ENCODE data around the gene MB.

The MB gene

DNA sequence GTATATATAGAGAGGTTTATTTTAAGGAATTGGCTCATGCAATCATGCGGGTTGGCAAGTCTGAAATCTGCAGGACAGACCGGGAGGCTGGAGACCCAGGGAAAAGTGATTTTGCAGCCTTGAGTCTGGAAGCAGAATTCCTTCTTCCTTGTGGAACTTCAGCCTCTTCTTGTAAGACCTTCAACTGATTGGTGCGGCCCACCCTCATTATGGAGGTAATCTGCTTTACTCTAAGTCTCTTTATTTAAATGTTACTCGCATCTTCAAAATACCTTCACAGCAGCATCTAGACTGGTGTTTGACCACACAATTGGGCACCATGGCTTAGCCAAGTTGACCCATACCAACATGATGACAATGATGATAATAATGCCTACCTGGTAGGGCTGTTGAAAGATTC is 17.8 kb downstream of the MB start:
- Histone ChIP-seq H3K36me3 (ENCODE audit: control insufficient read depth, insufficient read depth, low read length) (no peaks in the 10 kb centered on the region), H3K4me3 (ENCODE audit: low read depth, low read length) (no peak overlapping the region), H3K27me3 (ENCODE audit: control insufficient read depth, insufficient read depth, low read length) (no peaks in the 10 kb centered on the region), H3K9ac (ENCODE audit: low read depth, low read length) (no peak overlapping the region), H3K4me1 (ENCODE audit: control insufficient read depth, insufficient read depth, low read length) (no peaks in the 10 kb centered on the region), H3K9me3 (ENCODE audit: control insufficient read depth, insufficient read depth, low read length) (no peaks in the 10 kb centered on the region)

- no peaks in the 10 kb centered on the region for H3K9me3 ChIP-seq (ENCODE audit: control insufficient read depth, insufficient read depth, low read length)
- H3K27me3 ChIP-seq (ENCODE audit: control insufficient read depth, insufficient read depth, low read length): no peaks in the 10 kb centered on the region
- H3K4me1 ChIP-seq (ENCODE audit: control insufficient read depth, insufficient read depth, low read length): peaks cover 3% of the 10 kb centered on the region
- H3K9ac ChIP-seq (ENCODE audit: low read depth, low read length): no peak overlapping the region
- H3K36me3 ChIP-seq (ENCODE audit: control insufficient read depth, insufficient read depth, low read length): no peaks in the 10 kb centered on the region
- no peak overlapping the region for H3K4me3 ChIP-seq (ENCODE audit: low read depth, low read length)
Observed at GRCh38 chr22:35598396-35598710, 18.8 kb downstream of the MB start.

DNA sequence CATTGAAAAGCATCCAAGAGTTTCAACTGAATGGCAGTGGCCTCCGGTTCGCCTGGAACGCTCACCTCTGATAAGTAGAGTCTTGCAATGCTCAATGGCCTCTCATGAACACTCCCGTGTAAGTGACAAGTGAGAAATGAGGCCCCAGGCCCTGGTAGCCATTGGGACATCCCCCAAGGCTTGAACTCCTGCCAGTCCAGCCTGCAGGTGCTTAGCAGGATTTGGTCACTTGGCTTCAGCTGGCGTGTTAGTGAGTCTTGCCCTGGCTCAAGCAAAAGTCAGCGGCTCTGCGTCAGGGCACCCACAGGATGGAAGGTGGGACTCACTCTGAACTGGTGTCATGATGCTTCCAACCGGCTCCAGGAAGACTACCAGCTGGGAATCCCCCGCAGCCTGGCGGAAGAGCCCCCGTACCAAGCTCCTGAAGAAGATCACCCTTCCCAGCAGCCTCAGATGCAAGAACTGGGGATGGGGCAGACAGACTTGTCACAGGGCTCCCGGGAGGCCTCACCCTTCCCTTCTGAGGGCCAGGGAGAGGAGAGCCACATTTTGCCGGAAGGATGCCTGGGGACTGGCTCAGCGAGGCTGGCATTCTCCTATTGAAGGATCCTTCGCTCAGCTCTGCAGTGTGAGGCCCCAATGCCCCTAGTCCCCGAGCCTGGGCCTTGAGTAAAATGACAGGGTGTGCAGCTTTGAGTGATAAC is 19.3 kb downstream of the MB start:
- H3K27me3 ChIP-seq (ENCODE audit: control insufficient read depth, insufficient read depth, low read length): no peaks in the 10 kb centered on the region
- no peaks in the 10 kb centered on the region for H3K36me3 ChIP-seq (ENCODE audit: control insufficient read depth, insufficient read depth, low read length)
- no peak overlapping the region for H3K4me3 ChIP-seq (ENCODE audit: low read depth, low read length)
- H3K9ac ChIP-seq (ENCODE audit: low read depth, low read length): no peak overlapping the region
- H3K4me1 ChIP-seq (ENCODE audit: control insufficient read depth, insufficient read depth, low read length): peaks cover 3% of the 10 kb centered on the region
- H3K9me3 ChIP-seq (ENCODE audit: control insufficient read depth, insufficient read depth, low read length): no peaks in the 10 kb centered on the region

- no peaks in the 10 kb centered on the region for H3K9me3 ChIP-seq (ENCODE audit: control insufficient read depth, insufficient read depth, low read length)
- no peak overlapping the region for H3K9ac ChIP-seq (ENCODE audit: low read depth, low read length)
- peaks cover 3% of the 10 kb centered on the region for H3K4me1 ChIP-seq (ENCODE audit: control insufficient read depth, insufficient read depth, low read length)
- no peak overlapping the region for H3K4me3 ChIP-seq (ENCODE audit: low read depth, low read length)
- no peaks in the 10 kb centered on the region for H3K27me3 ChIP-seq (ENCODE audit: control insufficient read depth, insufficient read depth, low read length)
- no peaks in the 10 kb centered on the region for H3K36me3 ChIP-seq (ENCODE audit: control insufficient read depth, insufficient read depth, low read length)
Observed at GRCh38 chr22:35596821-35597220, 20.3 kb downstream of the MB start.

DNA sequence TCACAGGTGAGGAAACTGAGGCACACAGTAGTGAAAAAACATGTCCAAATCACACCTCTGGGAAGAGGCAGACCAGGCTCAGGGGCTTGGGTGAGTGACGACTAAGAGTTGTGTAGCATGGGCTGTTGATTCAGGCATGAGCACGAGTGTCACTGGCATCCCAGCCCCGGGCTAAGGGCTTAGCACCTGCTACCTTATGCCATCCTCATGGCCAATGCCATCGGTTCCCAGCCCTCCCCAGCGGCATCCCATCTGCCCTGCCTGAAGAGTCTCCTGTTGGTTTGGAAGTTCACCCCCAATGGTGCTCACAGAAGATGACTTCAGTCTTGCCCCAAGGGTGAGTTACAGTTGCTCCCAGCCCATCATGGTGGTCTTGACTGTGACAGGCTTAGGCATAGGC is 22.4 kb downstream of the MB start:
- H3K27me3 ChIP-seq (ENCODE audit: control insufficient read depth, insufficient read depth, low read length): no peaks in the 10 kb centered on the region
- no peaks in the 10 kb centered on the region for H3K36me3 ChIP-seq (ENCODE audit: control insufficient read depth, insufficient read depth, low read length)
- peaks cover 3% of the 10 kb centered on the region for H3K4me1 ChIP-seq (ENCODE audit: control insufficient read depth, insufficient read depth, low read length)
- no peak overlapping the region for H3K9ac ChIP-seq (ENCODE audit: low read depth, low read length)
- no peak overlapping the region for H3K4me3 ChIP-seq (ENCODE audit: low read depth, low read length)
- no peaks in the 10 kb centered on the region for H3K9me3 ChIP-seq (ENCODE audit: control insufficient read depth, insufficient read depth, low read length)

DNA sequence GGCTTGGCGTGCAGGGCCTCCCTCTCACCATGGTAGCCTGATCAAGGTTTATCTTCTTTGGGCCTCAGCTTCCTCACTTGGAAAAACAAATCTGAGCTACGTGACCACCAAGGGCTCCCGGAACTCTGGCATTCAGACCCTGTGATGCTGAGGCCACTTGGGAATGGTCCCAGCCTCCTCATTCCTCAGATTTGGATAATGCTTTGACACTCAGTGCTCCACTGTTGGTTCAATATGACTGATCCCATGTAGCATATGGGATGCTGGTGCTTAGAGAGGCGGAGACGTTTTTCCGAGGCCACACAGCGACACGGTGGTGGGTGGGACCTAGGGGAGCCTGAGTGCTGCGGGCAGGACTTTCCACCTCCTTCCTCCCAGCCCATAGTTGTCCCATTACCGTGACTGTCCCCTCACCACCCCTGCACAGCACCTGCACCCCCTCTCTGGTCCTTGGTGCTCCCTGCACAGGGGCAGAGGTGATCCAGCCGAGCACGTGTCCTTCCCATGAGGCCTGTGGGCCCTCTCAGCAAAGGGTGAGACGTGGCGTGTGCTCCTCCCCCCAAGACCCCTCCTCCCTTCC is 23.1 kb downstream of the MB start:
- H3K36me3 ChIP-seq (ENCODE audit: control insufficient read depth, insufficient read depth, low read length): no peaks in the 10 kb centered on the region
- H3K4me3 ChIP-seq (ENCODE audit: low read depth, low read length): no peak overlapping the region
- H3K9ac ChIP-seq (ENCODE audit: low read depth, low read length): no peak overlapping the region
- peaks cover 3% of the 10 kb centered on the region for H3K4me1 ChIP-seq (ENCODE audit: control insufficient read depth, insufficient read depth, low read length)
- no peaks in the 10 kb centered on the region for H3K27me3 ChIP-seq (ENCODE audit: control insufficient read depth, insufficient read depth, low read length)
- no peaks in the 10 kb centered on the region for H3K9me3 ChIP-seq (ENCODE audit: control insufficient read depth, insufficient read depth, low read length)

- H3K4me1 ChIP-seq (ENCODE audit: control insufficient read depth, insufficient read depth, low read length): peaks cover 3% of the 10 kb centered on the region
- no peak overlapping the region for H3K9ac ChIP-seq (ENCODE audit: low read depth, low read length)
- no peaks in the 10 kb centered on the region for H3K9me3 ChIP-seq (ENCODE audit: control insufficient read depth, insufficient read depth, low read length)
- no peak overlapping the region for H3K4me3 ChIP-seq (ENCODE audit: low read depth, low read length)
- no peaks in the 10 kb centered on the region for H3K27me3 ChIP-seq (ENCODE audit: control insufficient read depth, insufficient read depth, low read length)
- H3K36me3 ChIP-seq (ENCODE audit: control insufficient read depth, insufficient read depth, low read length): no peaks in the 10 kb centered on the region
Observed at GRCh38 chr22:35593071-35593890, 23.8 kb downstream of the MB start.

- Histone ChIP-seq H3K9ac (ENCODE audit: low read depth, low read length) (no peak overlapping the region), H3K9me3 (ENCODE audit: control insufficient read depth, insufficient read depth, low read length) (no peaks in the 10 kb centered on the region), H3K4me1 (ENCODE audit: control insufficient read depth, insufficient read depth, low read length) (peaks cover 3% of the 10 kb centered on the region), H3K36me3 (ENCODE audit: control insufficient read depth, insufficient read depth, low read length) (no peaks in the 10 kb centered on the region), H3K27me3 (ENCODE audit: control insufficient read depth, insufficient read depth, low read length) (no peaks in the 10 kb centered on the region), H3K4me3 (ENCODE audit: low read depth, low read length) (no peak overlapping the region)
Observed at GRCh38 chr22:35592418-35592967, 24.6 kb downstream of the MB start.

GRCh38 chr22:35591714-35592417 is 25.3 kb downstream of the MB start:
- no peaks in the 10 kb centered on the region for H3K36me3 ChIP-seq (ENCODE audit: control insufficient read depth, insufficient read depth, low read length)
- H3K4me3 ChIP-seq (ENCODE audit: low read depth, low read length): no peak overlapping the region
- no peaks in the 10 kb centered on the region for H3K27me3 ChIP-seq (ENCODE audit: control insufficient read depth, insufficient read depth, low read length)
- H3K9ac ChIP-seq (ENCODE audit: low read depth, low read length): no peak overlapping the region
- H3K4me1 ChIP-seq (ENCODE audit: control insufficient read depth, insufficient read depth, low read length): peaks cover 3% of the 10 kb centered on the region
- H3K9me3 ChIP-seq (ENCODE audit: control insufficient read depth, insufficient read depth, low read length): no peaks in the 10 kb centered on the region

DNA sequence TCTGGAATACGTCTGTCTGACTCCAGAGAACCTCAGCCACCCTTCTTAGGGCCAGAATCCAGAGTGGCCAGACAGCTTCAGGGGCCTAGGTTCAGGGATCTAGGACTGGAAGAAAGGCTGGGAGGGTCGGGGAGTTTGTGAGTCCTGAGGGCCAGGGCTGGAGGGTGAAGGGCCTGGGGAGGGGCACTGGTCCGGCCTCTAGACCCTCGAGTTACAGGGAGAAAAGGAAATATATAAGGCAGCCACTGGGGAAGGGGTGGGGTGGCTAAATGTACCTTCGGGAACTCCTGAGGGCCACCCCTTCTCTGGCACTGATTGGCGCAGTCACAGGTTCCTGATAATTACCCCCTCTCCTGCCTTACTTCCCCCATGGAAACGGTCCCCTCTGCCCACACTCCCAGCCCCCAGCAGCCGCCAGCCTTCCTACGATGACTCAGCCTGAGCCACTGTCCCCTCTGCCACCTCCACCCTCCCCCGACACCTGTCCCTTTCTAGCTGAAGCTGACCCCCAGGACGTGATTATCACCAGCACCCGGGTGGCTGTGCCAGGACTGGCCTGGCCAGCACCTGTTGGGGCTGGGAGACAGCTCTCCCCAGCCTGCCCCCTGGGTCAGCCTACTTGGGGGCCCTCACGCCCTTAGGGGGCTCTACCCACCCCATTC is 26.4 kb downstream of the MB start:
- no peaks in the 10 kb centered on the region for H3K36me3 ChIP-seq (ENCODE audit: control insufficient read depth, insufficient read depth, low read length)
- no peak overlapping the region for H3K9ac ChIP-seq (ENCODE audit: low read depth, low read length)
- peaks cover 3% of the 10 kb centered on the region for H3K4me1 ChIP-seq (ENCODE audit: control insufficient read depth, insufficient read depth, low read length)
- H3K27me3 ChIP-seq (ENCODE audit: control insufficient read depth, insufficient read depth, low read length): no peaks in the 10 kb centered on the region
- H3K9me3 ChIP-seq (ENCODE audit: control insufficient read depth, insufficient read depth, low read length): no peaks in the 10 kb centered on the region
- H3K4me3 ChIP-seq (ENCODE audit: low read depth, low read length): no peak overlapping the region

DNA sequence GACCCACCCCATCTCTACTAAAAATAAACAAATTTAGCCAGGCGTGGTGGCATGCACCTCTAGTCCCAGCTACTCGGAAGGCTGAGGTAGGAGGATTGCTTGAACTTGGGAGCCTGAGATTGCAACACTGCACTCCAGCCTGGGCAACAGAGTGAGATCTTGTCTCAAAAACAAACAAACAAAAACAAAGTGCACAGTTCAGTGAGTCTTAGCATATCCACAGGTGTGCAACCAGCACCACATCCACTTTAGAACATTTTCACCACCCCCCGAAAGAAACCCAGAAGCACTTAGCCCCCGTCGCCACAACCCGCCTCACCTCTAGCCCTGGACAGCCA is 27.4 kb downstream of the MB start:
- Histone ChIP-seq H3K9ac (ENCODE audit: low read depth, low read length) (no peak overlapping the region), H3K4me1 (ENCODE audit: control insufficient read depth, insufficient read depth, low read length) (peaks cover 3% of the 10 kb centered on the region), H3K4me3 (ENCODE audit: low read depth, low read length) (no peak overlapping the region), H3K36me3 (ENCODE audit: control insufficient read depth, insufficient read depth, low read length) (no peaks in the 10 kb centered on the region), H3K27me3 (ENCODE audit: control insufficient read depth, insufficient read depth, low read length) (no peaks in the 10 kb centered on the region), H3K9me3 (ENCODE audit: control insufficient read depth, insufficient read depth, low read length) (no peaks in the 10 kb centered on the region)

All from iPS-15b (cell line).